Measurements from ENCODE around the gene SPIRE2.

The SPIRE2 gene

GRCh38 chr16:89861648-89862047 lies 33.4 kb downstream of the SPIRE2 start:
- TF ChIP-seq CTCF (IDR thresholded peaks at IDR 0.05; ENCODE audit: low read depth, low read length, missing control alignments) = no peak
- no peak overlapping the region for H3K4me3 ChIP-seq (ENCODE audit: low read depth, low read length)
- DNase-seq (ENCODE audit: low read depth) = no peak
- in situ Hi-C loops (cut with HindIII; ENCODE audit: low sequenced_read_pairs) = no loop called here

- TF ChIP-seq CTCF (IDR thresholded peaks at IDR 0.05; ENCODE audit: low read depth, low read length, missing control alignments) = no peak
Observed at GRCh38 chr16:89862732-89863131, 34.5 kb downstream of the SPIRE2 start.

GRCh38 chr16:89863741-89864526 lies 35.7 kb downstream of the SPIRE2 start:
- DNase-seq (ENCODE audit: low read depth) = no peak
- in situ Hi-C loops (cut with HindIII; ENCODE audit: low sequenced_read_pairs) = no loop called here
- H3K4me3 ChIP-seq (ENCODE audit: low read depth, low read length) = no peak overlapping the region
- TF ChIP-seq CTCF (IDR thresholded peaks at IDR 0.05; ENCODE audit: low read depth, low read length, missing control alignments) = no peak

More at GRCh38 chr16:89862732-89863131, 34.5 kb downstream of the SPIRE2 start:
- in situ Hi-C loops (cut with HindIII; ENCODE audit: low sequenced_read_pairs) = no loop called here
- no peak for DNase-seq (ENCODE audit: low read depth)
- H3K4me3 ChIP-seq (ENCODE audit: low read depth, low read length) = no peak overlapping the region

GRCh38 chr16:89864527-89864820 lies 36.2 kb downstream of the SPIRE2 start:
- no peak for DNase-seq (ENCODE audit: low read depth)
- H3K4me3 ChIP-seq (ENCODE audit: low read depth, low read length) = no peak overlapping the region
- no peak for TF ChIP-seq CTCF (IDR thresholded peaks at IDR 0.05; ENCODE audit: low read depth, low read length, missing control alignments)
- in situ Hi-C loops (cut with HindIII; ENCODE audit: low sequenced_read_pairs) = no loop called here

GRCh38 chr16:89867918-89868317 lies 39.6 kb downstream of the SPIRE2 start:
- in situ Hi-C loops (cut with HindIII; ENCODE audit: low sequenced_read_pairs) = no loop called here
- TF ChIP-seq CTCF (IDR thresholded peaks at IDR 0.05; ENCODE audit: low read depth, low read length, missing control alignments) = no peak

GRCh38 chr16:89869911-89870310 lies 41.6 kb downstream of the SPIRE2 start:
- no peak overlapping the region for H3K4me3 ChIP-seq (ENCODE audit: low read depth, low read length)
- TF ChIP-seq CTCF (IDR thresholded peaks at IDR 0.05; ENCODE audit: low read depth, low read length, missing control alignments) = no peak
- in situ Hi-C loops (cut with HindIII; ENCODE audit: low sequenced_read_pairs) = no loop called here
- no peak for DNase-seq (ENCODE audit: low read depth)

More at GRCh38 chr16:89867918-89868317, 39.6 kb downstream of the SPIRE2 start:
- no peak for DNase-seq (ENCODE audit: low read depth)
- H3K4me3 ChIP-seq (ENCODE audit: low read depth, low read length) = no peak overlapping the region

All from astrocyte of the cerebellum (primary cell).